GM12865 (cell line): ENCODE results near the gene DNAJC27.

Source experiments
- DNase-seq: peaks from one replicate; pipeline ENCODE4 v3.0.0; 2010; ENCODE audit warnings: low read depth
- H3K4me3 ChIP-seq: 2 replicates; pipeline ENCODE4 v1.5.1; 2011; ENCODE audit warnings: mild to moderate bottlenecking, low read depth, low read length, control low read depth
- TF ChIP-seq, protein P1 (sequence below): IDR thresholded peaks from 2 replicates; pipeline ENCODE4 v1.5.1; 2011; ENCODE audit warnings: low read length, control low read depth, low read depth, inconsistent platforms; ENCODE audit not compliant: insufficient read depth; ENCODE audit errors: missing control alignments

The DNAJC27 gene

DNA sequence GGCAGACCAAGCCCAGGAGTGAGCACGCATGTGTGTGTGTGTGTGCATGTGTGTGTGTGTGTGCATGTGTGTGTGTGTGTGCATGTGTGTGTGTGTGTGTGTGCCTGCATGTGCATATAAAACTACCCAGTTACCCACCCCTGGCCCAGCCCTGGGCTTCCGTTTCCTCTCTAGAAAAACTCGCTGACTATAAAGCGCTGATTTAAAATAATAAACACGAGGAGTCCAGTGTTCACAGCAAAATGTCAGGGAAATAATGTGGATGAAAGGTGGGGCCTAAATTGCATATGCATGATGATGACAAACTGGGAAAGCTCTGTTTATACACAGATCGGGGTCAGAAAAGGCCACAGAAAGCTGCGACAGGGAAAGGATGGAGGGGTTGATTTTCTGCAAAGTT is 59.2 kb downstream of the DNAJC27 start:
- H3K4me3 ChIP-seq: no peak overlapping the region
- DNase-seq: no peak
- TF ChIP-seq, protein P1, sequence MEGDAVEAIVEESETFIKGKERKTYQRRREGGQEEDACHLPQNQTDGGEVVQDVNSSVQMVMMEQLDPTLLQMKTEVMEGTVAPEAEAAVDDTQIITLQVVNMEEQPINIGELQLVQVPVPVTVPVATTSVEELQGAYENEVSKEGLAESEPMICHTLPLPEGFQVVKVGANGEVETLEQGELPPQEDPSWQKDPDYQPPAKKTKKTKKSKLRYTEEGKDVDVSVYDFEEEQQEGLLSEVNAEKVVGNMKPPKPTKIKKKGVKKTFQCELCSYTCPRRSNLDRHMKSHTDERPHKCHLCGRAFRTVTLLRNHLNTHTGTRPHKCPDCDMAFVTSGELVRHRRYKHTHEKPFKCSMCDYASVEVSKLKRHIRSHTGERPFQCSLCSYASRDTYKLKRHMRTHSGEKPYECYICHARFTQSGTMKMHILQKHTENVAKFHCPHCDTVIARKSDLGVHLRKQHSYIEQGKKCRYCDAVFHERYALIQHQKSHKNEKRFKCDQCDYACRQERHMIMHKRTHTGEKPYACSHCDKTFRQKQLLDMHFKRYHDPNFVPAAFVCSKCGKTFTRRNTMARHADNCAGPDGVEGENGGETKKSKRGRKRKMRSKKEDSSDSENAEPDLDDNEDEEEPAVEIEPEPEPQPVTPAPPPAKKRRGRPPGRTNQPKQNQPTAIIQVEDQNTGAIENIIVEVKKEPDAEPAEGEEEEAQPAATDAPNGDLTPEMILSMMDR: no peak

DNA sequence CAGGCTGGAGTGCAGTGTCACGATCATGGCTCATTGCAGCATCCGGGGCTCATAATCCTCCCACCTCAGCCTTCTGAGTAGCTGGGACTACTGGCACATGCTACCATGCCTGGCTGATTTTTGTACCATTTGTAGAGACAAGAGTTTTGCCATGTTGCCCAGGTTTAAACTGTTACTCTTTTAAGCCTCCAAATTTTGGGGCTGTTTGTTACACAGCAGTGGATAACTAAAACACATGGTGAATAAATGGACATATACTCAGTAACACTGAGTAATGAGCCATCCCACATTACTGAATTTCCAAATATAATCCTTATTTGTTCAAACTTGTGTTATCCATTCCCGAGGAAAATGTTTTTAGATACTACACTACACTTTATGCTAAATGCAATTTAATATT is 61.5 kb downstream of the DNAJC27 start:
- TF ChIP-seq, protein P1: no peak

DNA sequence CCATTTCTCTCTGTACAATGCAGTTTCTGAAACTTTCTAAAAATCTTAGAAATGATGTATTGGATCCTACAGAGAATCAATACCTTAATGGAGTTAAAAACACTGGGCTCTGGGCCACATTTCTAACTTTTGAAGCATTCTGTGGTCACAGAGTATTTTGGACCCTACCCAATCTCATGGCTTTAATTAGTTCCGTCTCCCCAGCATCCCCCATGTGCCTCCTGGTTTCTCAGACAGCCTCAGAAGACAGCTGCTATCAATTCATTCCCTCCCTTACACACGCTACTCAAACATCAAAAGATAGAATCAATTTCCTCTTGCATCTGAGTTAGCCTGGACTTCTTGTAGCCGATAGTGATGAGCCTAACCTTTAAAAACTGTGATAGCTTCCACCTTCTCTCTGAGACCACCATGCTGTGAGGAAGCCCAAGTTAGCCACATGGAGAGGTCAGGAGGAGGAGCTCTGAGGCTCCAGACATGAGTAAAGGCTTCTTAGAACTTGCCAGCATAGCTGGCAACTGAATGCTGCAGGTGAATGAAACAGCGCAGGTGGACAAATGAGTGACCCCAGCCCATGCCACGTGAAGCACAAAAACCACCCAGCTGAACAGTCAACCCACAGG is 62.1 kb downstream of the DNAJC27 start:
- TF ChIP-seq, protein P1: no peak
- no peak for DNase-seq
- H3K4me3 ChIP-seq: no peak overlapping the region

More for the DNA sequence above, 61.5 kb downstream of the DNAJC27 start:
- DNase-seq: no peak
- H3K4me3 ChIP-seq: no peak overlapping the region

DNA sequence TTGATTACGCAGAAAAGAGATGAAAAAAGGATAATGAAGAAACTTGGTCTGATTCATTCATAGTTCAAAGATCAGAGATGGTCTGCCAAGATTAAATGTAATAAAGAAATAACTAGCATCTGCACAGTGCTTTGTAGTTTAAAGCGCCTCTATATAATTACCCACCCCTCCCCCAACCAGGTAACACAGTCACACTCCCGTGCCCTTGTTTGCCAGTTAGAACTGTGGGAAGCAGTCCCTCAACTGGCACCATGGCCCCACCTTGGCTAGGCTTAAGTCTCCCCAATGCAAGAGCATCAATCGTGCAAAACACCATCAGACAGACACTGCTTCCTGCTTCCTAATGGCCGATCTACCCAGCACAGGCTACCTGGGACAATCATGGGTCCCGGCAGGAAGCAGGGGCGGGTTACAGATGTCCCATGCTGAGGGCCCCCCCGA is 63.3 kb downstream of the DNAJC27 start:
- TF ChIP-seq, protein P1: no peak
- H3K4me3 ChIP-seq: no peak overlapping the region
- DNase-seq: no peak

DNA sequence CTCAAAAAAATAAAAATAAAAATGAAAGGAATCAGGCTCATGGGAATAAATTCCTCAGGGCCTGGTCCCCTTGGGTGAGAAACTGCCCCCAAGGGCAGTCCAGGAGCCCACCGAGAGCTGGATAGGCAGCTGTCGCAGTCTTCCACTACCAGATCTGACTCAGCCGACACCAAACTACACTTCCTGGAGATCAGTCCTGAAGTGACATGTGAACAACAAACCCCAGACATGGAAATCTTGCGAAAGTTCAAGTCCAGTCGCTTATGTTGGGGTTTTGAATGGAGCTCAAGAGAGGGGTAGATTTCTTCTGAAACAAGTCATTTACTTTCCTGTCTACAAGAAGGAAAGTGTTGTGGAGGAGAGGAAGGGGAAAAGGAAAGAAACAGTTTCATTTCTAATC is 64.6 kb downstream of the DNAJC27 start:
- DNase-seq: no peak
- H3K4me3 ChIP-seq: no peak overlapping the region
- TF ChIP-seq, protein P1: no peak

DNA sequence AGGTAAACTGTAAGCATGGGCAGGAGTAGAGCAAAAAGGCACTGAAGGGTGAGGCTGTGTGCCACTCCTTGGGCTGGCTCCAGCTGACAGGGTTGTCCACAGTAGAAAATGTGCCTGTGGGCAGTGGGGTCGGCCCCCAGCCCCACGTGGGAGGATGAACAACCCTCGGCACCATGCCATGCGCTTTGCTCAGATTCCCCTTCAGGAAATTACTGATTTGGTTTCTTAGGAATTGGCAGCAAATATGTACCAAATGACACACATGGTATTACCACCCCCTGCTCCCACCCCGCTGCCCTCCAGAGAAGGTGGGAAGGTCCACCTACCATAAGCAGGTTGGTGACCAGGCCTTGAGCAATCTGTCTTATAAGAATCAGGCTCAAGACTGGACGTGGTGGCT is 65.3 kb downstream of the DNAJC27 start:
- TF ChIP-seq, protein P1: no peak
- no peak for DNase-seq
- H3K4me3 ChIP-seq: no peak overlapping the region
